IMR-90 (cell line): ENCODE results near the gene SETD9. TPM values are rescaled to one million over a fixed set of nuclear protein-coding genes. Genes with fewer than 3 reads are reported as not detected.

ENCODE experiments used
- ATAC-seq: fragments of 200-7000 bp; cut with Tn5 transposase; 2 replicates; pipeline ENCODE4 v1.9.1; 2020; ENCODE audit warnings: low read depth, mild to moderate bottlenecking, moderate library complexity
- BruUV-seq: library from RNA; stranded (reverse); fragments of 400-500 nt; replicated peaks from 2 replicates; lab custom pipeline; 2021; lab: Mats Ljungman, UMichigan
- CTCF ChIA-PET: fragments of 300-600 bp; formaldehyde crosslinking; extraction: SDS; loops from one replicate; lab custom pipeline; 2021; ENCODE audit warnings: antibody characterized with exemption; lab: Yijun Ruan, JAX
- POLR2A ChIA-PET: fragments of 300-600 bp; sonication (Branson Sonifier 250); formaldehyde crosslinking; loops from one replicate; lab custom pipeline; 2022; ENCODE audit warnings: antibody characterized with exemption; ENCODE audit not compliant: unreplicated experiment; lab: Charles Lee
- DNase-seq: peaks from one replicate; pipeline ENCODE4 v3.0.0; 2013
- H2AFZ ChIP-seq: replicated peaks from 2 replicates; pipeline ENCODE3; 2013; ENCODE audit warnings: low read length, mild to moderate bottlenecking; ENCODE audit not compliant: poor library complexity
- H2AK5ac ChIP-seq: 2 replicates; pipeline ENCODE4 v1.6.1; 2013; ENCODE audit warnings: low read depth, low read length, inconsistent platforms
- H2AK9ac ChIP-seq: replicated peaks from 2 replicates; pipeline ENCODE3; 2013; ENCODE audit warnings: mild to moderate bottlenecking, low read depth, low read length, moderate library complexity; ENCODE audit not compliant: poor library complexity
- H2BK120ac ChIP-seq: 2 replicates; pipeline ENCODE4 v1.6.1; 2013; ENCODE audit warnings: low read depth, low read length, inconsistent platforms
- H2BK15ac ChIP-seq: 3 replicates; pipeline ENCODE4 v1.6.1; 2013; ENCODE audit warnings: low read depth, low read length, inconsistent platforms
- H2BK20ac ChIP-seq: 2 replicates; pipeline ENCODE4 v1.6.1; 2013; ENCODE audit warnings: low read depth, mild to moderate bottlenecking, inconsistent platforms, low read length, moderate library complexity
- H2BK5ac ChIP-seq: 2 replicates; pipeline ENCODE4 v1.6.1; 2013; ENCODE audit warnings: mild to moderate bottlenecking, low read depth, low read length, inconsistent platforms; ENCODE audit not compliant: poor library complexity, severe bottlenecking
- H3K14ac ChIP-seq: replicated peaks from 2 replicates; pipeline ENCODE4 v1.6.1; 2013; ENCODE audit warnings: low read depth, low read length, inconsistent platforms
- H3K18ac ChIP-seq: 2 replicates; pipeline ENCODE4 v1.6.1; 2013; ENCODE audit warnings: low read depth, low read length, control low read depth
- H3K23ac ChIP-seq: 2 replicates; pipeline ENCODE4 v1.6.1; 2013; ENCODE audit warnings: low read depth, low read length, inconsistent platforms
- H3K27ac ChIP-seq: 2 replicates; pipeline ENCODE4 v1.5.1; 2013; ENCODE audit warnings: mild to moderate bottlenecking, control low read depth, low read length; ENCODE audit not compliant: insufficient read depth
- H3K27me3 ChIP-seq: 2 replicates; pipeline ENCODE4 v1.6.1; 2013; ENCODE audit warnings: low read length; ENCODE audit not compliant: control insufficient read depth, insufficient read depth
- H3K36me3 ChIP-seq: 2 replicates; pipeline ENCODE4 v1.6.1; 2013; ENCODE audit warnings: low read length, mixed read lengths; ENCODE audit not compliant: control insufficient read depth, insufficient read depth
- H3K4ac ChIP-seq: 2 replicates; pipeline ENCODE4 v1.6.1; 2013; ENCODE audit warnings: low read depth, low read length, inconsistent platforms
- H3K4me1 ChIP-seq: 2 replicates; pipeline ENCODE4 v1.6.1; 2013; ENCODE audit warnings: low read length, mixed read lengths; ENCODE audit not compliant: control insufficient read depth, insufficient read depth
- H3K4me2 ChIP-seq: 2 replicates; pipeline ENCODE4 v1.6.1; 2013; ENCODE audit warnings: low read depth, mild to moderate bottlenecking, control low read depth, low read length, moderate library complexity
- H3K4me3 ChIP-seq: 2 replicates; pipeline ENCODE4 v1.5.1; 2013; ENCODE audit warnings: low read depth, mild to moderate bottlenecking, control low read depth, low read length, moderate library complexity; ENCODE audit not compliant: insufficient read depth
- H3K56ac ChIP-seq: 2 replicates; pipeline ENCODE4 v1.6.1; 2013; ENCODE audit warnings: low read length, inconsistent platforms; ENCODE audit not compliant: insufficient read depth; ENCODE audit errors: extremely low read depth
- H3K79me1 ChIP-seq, 2 experiments: 2 replicates each; pipeline ENCODE4 v1.6.1; 2013; ENCODE audit warnings: low read length in 2 of 2, inconsistent platforms in 1 of 2, low read depth in 1 of 2
- H3K9ac ChIP-seq: 2 replicates; pipeline ENCODE4 v1.6.1; 2013; ENCODE audit warnings: low read depth, low read length, control low read depth
- H3K9me1 ChIP-seq: 2 replicates; pipeline ENCODE4 v1.6.1; 2013; ENCODE audit warnings: low read length, inconsistent platforms; ENCODE audit not compliant: insufficient read depth
- H3K9me3 ChIP-seq: 2 replicates; pipeline ENCODE4 v1.6.1; 2013; ENCODE audit warnings: low read length; ENCODE audit not compliant: control insufficient read depth, insufficient read depth
- H4K20me1 ChIP-seq: 2 replicates; pipeline ENCODE4 v1.6.1; 2013; ENCODE audit warnings: low read length, inconsistent platforms; ENCODE audit not compliant: insufficient read depth
- H4K5ac ChIP-seq: 2 replicates; pipeline ENCODE4 v1.6.1; 2013; ENCODE audit warnings: mild to moderate bottlenecking, low read depth, low read length, control low read depth
- H4K8ac ChIP-seq, 2 experiments: 2 replicates each; pipeline ENCODE4 v1.6.1; 2013; ENCODE audit warnings: low read depth in 2 of 2, low read length in 2 of 2, control low read depth in 1 of 2, inconsistent platforms in 1 of 2
- H4K91ac ChIP-seq: 2 replicates; pipeline ENCODE4 v1.6.1; 2013; ENCODE audit warnings: low read depth, low read length, inconsistent platforms; ENCODE audit not compliant: insufficient read depth
- BHLHE40 ChIP-seq: fragments of 150-350 bp; IDR thresholded peaks from 2 replicates; pipeline ENCODE4 v1.6.1; 2016; ENCODE audit warnings: mild to moderate bottlenecking, low read depth, low read length
- CEBPB ChIP-seq: IDR thresholded peaks from 2 replicates; pipeline ENCODE4 v1.6.1; 2012; ENCODE audit warnings: low read depth, low read length, improper control_type of control experiment
- CHD1 ChIP-seq: IDR thresholded peaks from 2 replicates; pipeline ENCODE4 v1.6.1; 2012; ENCODE audit warnings: low read depth, low read length, improper control_type of control experiment
- FOS ChIP-seq: fragments of 150-350 bp; IDR thresholded peaks from 2 replicates; pipeline ENCODE4 v1.6.1; 2016; ENCODE audit warnings: low read depth, low read length
- MAFK ChIP-seq: IDR thresholded peaks from 2 replicates; pipeline ENCODE4 v1.6.1; 2012; ENCODE audit warnings: low read depth, low read length, improper control_type of control experiment
- MAZ ChIP-seq: IDR thresholded peaks from 2 replicates; pipeline ENCODE4 v1.6.1; 2012; ENCODE audit warnings: low read depth, mild to moderate bottlenecking, low read length, improper control_type of control experiment, moderate library complexity, borderline replicate concordance
- MXI1 ChIP-seq: IDR thresholded peaks from 2 replicates; pipeline ENCODE4 v1.6.1; 2012; ENCODE audit warnings: low read depth, mild to moderate bottlenecking, low read length, moderate library complexity, borderline replicate concordance
- NFE2L2 ChIP-seq: fragments of 150-350 bp; IDR thresholded peaks from 2 replicates; pipeline ENCODE4 v1.6.1; 2016; ENCODE audit warnings: low read depth, mild to moderate bottlenecking, low read length
- POLR2A ChIP-seq: IDR thresholded peaks from 2 replicates; pipeline ENCODE4 v1.6.1; 2012; ENCODE audit warnings: mild to moderate bottlenecking, low read depth, low read length
- RAD21 ChIP-seq: IDR thresholded peaks from 2 replicates; pipeline ENCODE4 v1.6.1; 2012; ENCODE audit warnings: low read length, improper control_type of control experiment
- RCOR1 ChIP-seq: IDR thresholded peaks from 2 replicates; pipeline ENCODE4 v1.6.1; 2012; ENCODE audit warnings: mild to moderate bottlenecking, low read length, improper control_type of control experiment; ENCODE audit not compliant: insufficient replicate concordance
- RFX5 ChIP-seq: IDR thresholded peaks from 2 replicates; pipeline ENCODE4 v1.8.0; 2012; ENCODE audit warnings: low read depth, mild to moderate bottlenecking, low read length, moderate library complexity
- SMC3 ChIP-seq: fragments of 150-350 bp; IDR thresholded peaks from 2 replicates; pipeline ENCODE4 v1.6.1; 2016; ENCODE audit warnings: low read depth, mild to moderate bottlenecking, antibody characterized with exemption, low read length, moderate library complexity
- WGBS, 2 experiments: methylation state at CpG; one replicate each; pipeline versions ENCODE4 v1.1.5 to v1.1.7; 2013; ENCODE audit warnings: missing lambda C conversion rate in 2 of 2; ENCODE audit not compliant: insufficient read length in 1 of 2; ENCODE audit errors: extremely low coverage in 2 of 2; 5-methylcytosine and 5-hydroxymethylcytosine counted together
- dilution Hi-C: fragments of 300-500 bp; cut with HindIII; formaldehyde crosslinking; loops from one replicate; pipeline ENCODE4 v1.14.3; 2018; ENCODE audit warnings: low sequenced_read_pairs; ENCODE audit not compliant: unreplicated experiment
- in situ Hi-C: fragments of 300-500 bp; cut with MboI; formaldehyde crosslinking; loops from 3 replicates; pipeline ENCODE4 v1.14.3; 2019; ENCODE audit warnings: low sequenced_read_pairs, inconsistent platforms, mixed read lengths
- intact Hi-C: fragments of 100-400 bp; cut with micrococcal nuclease; formaldehyde crosslinking; loops from 2 replicates; pipeline ENCODE4 v1.10.0; 2022
- polyA plus RNA-seq, 3 experiments: library from polyadenylated mRNA; depleted of rRNA; stranded (reverse); fragments of >200 nt; gene quantifications; 2 replicates each; pipeline ENCODE4 v1.2.3, GENCODE V29; 2012; ENCODE audit warnings: low replicate concordance in 1 of 3
- total RNA-seq: library from RNA; depleted of rRNA; stranded (reverse); fragments of >200 nt; gene quantifications from 2 replicates; pipeline ENCODE4 v1.2.3, GENCODE V29; 2012
- TF ChIP-seq, protein P1 (sequence below): conservative IDR thresholded peaks from 2 replicates; pipeline ENCODE4 v1.5.1; 2012; ENCODE audit warnings: mild to moderate bottlenecking, low read depth, low read length, improper control_type of control experiment
- TF ChIP-seq, protein P2 (sequence below): fragments of 150-350 bp; IDR thresholded peaks from 2 replicates; pipeline ENCODE4 v1.6.1; 2016; ENCODE audit warnings: low read depth, mild to moderate bottlenecking, low read length, moderate library complexity, borderline replicate concordance
- TF ChIP-seq, protein P3 (sequence below): fragments of 150-350 bp; IDR thresholded peaks from 2 replicates; pipeline ENCODE4 v1.6.1; 2017; ENCODE audit warnings: mild to moderate bottlenecking, antibody characterized with exemption, low read length, low read depth

Gene SETD9
- total and polyA plus RNA-seq, 2 of the 4 experiments (the other 2 are of a cell fraction) = 3.9 to 8.1 TPM

DNA sequence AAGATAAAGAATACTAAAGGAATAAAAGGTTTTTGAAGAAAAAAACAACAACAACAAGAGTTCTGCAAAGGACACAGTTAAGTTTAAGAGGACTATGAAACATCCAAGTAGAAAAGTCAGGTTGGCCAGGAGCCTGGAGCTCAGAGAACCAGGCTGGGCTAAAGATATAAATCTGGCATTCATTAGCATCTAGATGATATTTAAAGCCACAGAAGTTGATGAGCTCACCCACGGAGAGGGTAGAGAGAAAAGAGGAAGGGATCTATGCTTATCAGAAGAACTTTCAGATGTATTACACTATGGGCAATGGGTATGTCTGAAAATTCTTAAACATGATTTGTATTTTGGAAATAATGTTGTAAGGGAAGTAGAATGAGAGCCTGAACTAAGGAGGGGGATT, 32.6 kb downstream of the SETD9 start:
- Histone ChIP-seq H2AFZ (no peak overlapping the region), H3K27me3 (no peaks in the 10 kb centered on the region), H2AK5ac (no peak overlapping the region), H4K91ac (no peak overlapping the region), H2BK20ac (no peak overlapping the region), H4K20me1 (no peaks in the 10 kb centered on the region), H3K14ac (no peak overlapping the region), H3K9ac (no peak overlapping the region), H2BK5ac (no peak overlapping the region), H2AK9ac (no peak overlapping the region), H4K8ac (no peak overlapping the region), H3K79me1 (peaks cover 15 to 21% of the 10 kb centered on the region in 2 experiments), H4K5ac (no peak overlapping the region), H2BK15ac (no peak overlapping the region), H3K4me2 (no peak overlapping the region), H3K23ac (no peak overlapping the region), H3K9me3 (no peaks in the 10 kb centered on the region), H3K4me1 (no peaks in the 10 kb centered on the region; the same call in 1 of the 2 replicates), H2BK120ac (no peak overlapping the region), H3K27ac (no peak overlapping the region), H3K56ac (no peak overlapping the region), H3K18ac (no peak overlapping the region), H3K9me1 (no peaks in the 10 kb centered on the region), H3K4me3 (no peak overlapping the region), H3K36me3 (peaks cover 39% of the 10 kb centered on the region), H3K4ac (no peak overlapping the region)
- dilution Hi-C loops (no loop called here), in situ Hi-C loops (loop anchor here (10.0 kb wide), 1 partner anchor 283 kb away; no protein-coding TSS in a partner anchor), intact Hi-C loops (no loop called here)
- ATAC-seq (no peak; the same call in 1 of the 2 replicates), DNase-seq (peak; percentile 55)
- no CpG with 5 or more reads among the region's 1 CpG for WGBS, 2 experiments
- POLR2A ChIA-PET = no interaction called here
- TF ChIP-seq RCOR1 (no peak), SMC3 (no peak), RFX5 (no peak), MXI1 (no peak), RAD21 (no peak), BHLHE40 (no peak), MAFK (no peak), FOS (no peak), MAZ (no peak), POLR2A (no peak), CHD1 (no peak), CEBPB (no peak), NFE2L2 (no peak)
- TF ChIP-seq, protein P1, sequence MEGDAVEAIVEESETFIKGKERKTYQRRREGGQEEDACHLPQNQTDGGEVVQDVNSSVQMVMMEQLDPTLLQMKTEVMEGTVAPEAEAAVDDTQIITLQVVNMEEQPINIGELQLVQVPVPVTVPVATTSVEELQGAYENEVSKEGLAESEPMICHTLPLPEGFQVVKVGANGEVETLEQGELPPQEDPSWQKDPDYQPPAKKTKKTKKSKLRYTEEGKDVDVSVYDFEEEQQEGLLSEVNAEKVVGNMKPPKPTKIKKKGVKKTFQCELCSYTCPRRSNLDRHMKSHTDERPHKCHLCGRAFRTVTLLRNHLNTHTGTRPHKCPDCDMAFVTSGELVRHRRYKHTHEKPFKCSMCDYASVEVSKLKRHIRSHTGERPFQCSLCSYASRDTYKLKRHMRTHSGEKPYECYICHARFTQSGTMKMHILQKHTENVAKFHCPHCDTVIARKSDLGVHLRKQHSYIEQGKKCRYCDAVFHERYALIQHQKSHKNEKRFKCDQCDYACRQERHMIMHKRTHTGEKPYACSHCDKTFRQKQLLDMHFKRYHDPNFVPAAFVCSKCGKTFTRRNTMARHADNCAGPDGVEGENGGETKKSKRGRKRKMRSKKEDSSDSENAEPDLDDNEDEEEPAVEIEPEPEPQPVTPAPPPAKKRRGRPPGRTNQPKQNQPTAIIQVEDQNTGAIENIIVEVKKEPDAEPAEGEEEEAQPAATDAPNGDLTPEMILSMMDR = no peak
- TF ChIP-seq, protein P2, sequence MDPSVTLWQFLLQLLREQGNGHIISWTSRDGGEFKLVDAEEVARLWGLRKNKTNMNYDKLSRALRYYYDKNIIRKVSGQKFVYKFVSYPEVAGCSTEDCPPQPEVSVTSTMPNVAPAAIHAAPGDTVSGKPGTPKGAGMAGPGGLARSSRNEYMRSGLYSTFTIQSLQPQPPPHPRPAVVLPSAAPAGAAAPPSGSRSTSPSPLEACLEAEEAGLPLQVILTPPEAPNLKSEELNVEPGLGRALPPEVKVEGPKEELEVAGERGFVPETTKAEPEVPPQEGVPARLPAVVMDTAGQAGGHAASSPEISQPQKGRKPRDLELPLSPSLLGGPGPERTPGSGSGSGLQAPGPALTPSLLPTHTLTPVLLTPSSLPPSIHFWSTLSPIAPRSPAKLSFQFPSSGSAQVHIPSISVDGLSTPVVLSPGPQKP = no peak
- TF ChIP-seq, protein P3, sequence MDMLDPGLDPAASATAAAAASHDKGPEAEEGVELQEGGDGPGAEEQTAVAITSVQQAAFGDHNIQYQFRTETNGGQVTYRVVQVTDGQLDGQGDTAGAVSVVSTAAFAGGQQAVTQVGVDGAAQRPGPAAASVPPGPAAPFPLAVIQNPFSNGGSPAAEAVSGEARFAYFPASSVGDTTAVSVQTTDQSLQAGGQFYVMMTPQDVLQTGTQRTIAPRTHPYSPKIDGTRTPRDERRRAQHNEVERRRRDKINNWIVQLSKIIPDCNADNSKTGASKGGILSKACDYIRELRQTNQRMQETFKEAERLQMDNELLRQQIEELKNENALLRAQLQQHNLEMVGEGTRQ = no peak
- CTCF ChIA-PET = no interaction called here
- BruUV-seq = no TSS peak
